K562 (cell line): ENCODE measurements around the gene AKAP6. TPM values are rescaled to one million over a fixed set of nuclear protein-coding genes. Genes with fewer than 3 reads are reported as not detected.

Experiments
- ATAC-seq: fragments of 200-7000 bp; cut with Tn5 transposase; 3 replicates; pipeline ENCODE4 v1.9.1; 2020; ENCODE audit warnings: moderate library complexity
- Bru-seq: library from RNA; stranded (reverse); fragments of 400-500 nt; gene quantifications from one replicate; lab custom pipeline; 2021; lab: Mats Ljungman, UMichigan
- BruChase-seq, 2 experiments: library from RNA; stranded (reverse); fragments of 400-500 nt; gene quantifications; one replicate each; lab custom pipeline; 2021; lab: Mats Ljungman, UMichigan
- BruUV-seq: library from RNA; stranded (reverse); fragments of 400-500 nt; replicated peaks from 2 replicates; lab custom pipeline; 2021; lab: Mats Ljungman, UMichigan
- CTCF ChIA-PET: fragments of 300-600 bp; formaldehyde crosslinking; extraction: SDS; loops from one replicate; lab custom pipeline; 2021; ENCODE audit warnings: low intra/inter-chr PET ratio; lab: Yijun Ruan, JAX
- POLR2A ChIA-PET: fragments of 300-600, 350-650 bp; sonication (Branson Sonifier 250); formaldehyde crosslinking; extraction: SDS; loops from one replicate; lab custom pipeline; 2021; ENCODE audit warnings: antibody characterized with exemption, inconsistent platforms; lab: Yijun Ruan, JAX
- DNase-seq, 4 experiments: peaks; one replicate each; pipeline versions ENCODE4 v3.0.0 to v3.0.0-alpha.2; 2011 to 2018; ENCODE audit warnings: low spot score in 3 of 4, mixed read lengths in 3 of 4; ENCODE audit errors: extremely low read depth in 1 of 4
- FAIRE-seq: peaks from 2 replicates; lab custom pipeline; 2011; peaks lifted over from hg19 to GRCh38; lab: Jason Lieb, UNC
- H2AFZ ChIP-seq: 2 replicates; pipeline ENCODE4 v1.6.0; 2011; ENCODE audit warnings: low read depth, low read length, control low read depth, inconsistent platforms
- H3K27ac ChIP-seq: fragments of 200-600 bp; 3 replicates; pipeline ENCODE4 v1.8.0; 2011; ENCODE audit warnings: low read depth, mild to moderate bottlenecking, control low read depth, inconsistent platforms, low read length, moderate library complexity, mixed read lengths; ENCODE audit errors: extremely low read depth
- H3K27me3 ChIP-seq, 2 experiments: fragments of 300-600 bp in 1 of 2; 2 replicates in 1 of 2; 3 replicates in 1 of 2; pipeline versions ENCODE4 v1.6.0 to v1.8.0; 2011; ENCODE audit warnings: inconsistent platforms in 2 of 2, low read length in 2 of 2, mild to moderate bottlenecking in 1 of 2, mixed read lengths in 1 of 2, moderate library complexity in 1 of 2; ENCODE audit not compliant: control insufficient read depth in 2 of 2, insufficient read depth in 2 of 2
- H3K36me3 ChIP-seq: fragments of 300-600 bp; 3 replicates; pipeline ENCODE4 v1.8.0; 2011; ENCODE audit warnings: mild to moderate bottlenecking, low read length, inconsistent platforms; ENCODE audit not compliant: control insufficient read depth, insufficient read depth
- H3K4me1 ChIP-seq, 2 experiments: fragments of 200-600 bp in 1 of 2; replicated peaks in 1 of 2; 2 replicates in 1 of 2; 3 replicates in 1 of 2; pipeline versions ENCODE4 v1.5.1 to v1.8.0; 2011; ENCODE audit warnings: inconsistent platforms in 2 of 2, low read length in 2 of 2, mild to moderate bottlenecking in 1 of 2, mixed read lengths in 1 of 2, moderate library complexity in 1 of 2; ENCODE audit not compliant: control insufficient read depth in 2 of 2, insufficient read depth in 2 of 2
- H3K4me2 ChIP-seq: 2 replicates; pipeline ENCODE4 v1.6.1; 2011; ENCODE audit warnings: low read length, control low read depth, inconsistent platforms, mixed read lengths; ENCODE audit not compliant: insufficient read depth
- H3K4me3 ChIP-seq: fragments of 200-600 bp; sonication (generic), shearing (Covaris generic); 2 replicates; pipeline ENCODE4 v1.5.1; 2016; ENCODE audit warnings: control low read depth, inconsistent platforms
- H3K79me2 ChIP-seq: fragments of 200-600 bp; 3 replicates; pipeline ENCODE4 v1.8.0; 2011; ENCODE audit warnings: low read length, inconsistent platforms; ENCODE audit not compliant: control insufficient read depth, insufficient read depth
- H3K9ac ChIP-seq, 2 experiments: 2 replicates each; pipeline versions ENCODE4 v1.6.0 to v1.6.1; 2011; ENCODE audit warnings: low read depth in 2 of 2, low read length in 2 of 2, control low read depth in 1 of 2, inconsistent platforms in 1 of 2, mild to moderate bottlenecking in 1 of 2, mixed read lengths in 1 of 2; ENCODE audit not compliant: insufficient read depth in 1 of 2
- H3K9me1 ChIP-seq: one replicate; pipeline ENCODE4 v1.6.0; 2011; ENCODE audit warnings: inconsistent platforms, mild to moderate bottlenecking, low read length, moderate library complexity; ENCODE audit not compliant: control insufficient read depth, insufficient read depth
- H3K9me3 ChIP-seq: replicated peaks from 2 replicates; pipeline ENCODE4 v1.5.1; 2011; ENCODE audit warnings: low read depth, low read length, inconsistent platforms; ENCODE audit not compliant: control insufficient read depth, insufficient read depth
- H4K20me1 ChIP-seq: replicated peaks from 2 replicates; pipeline ENCODE4 v1.6.1; 2011; ENCODE audit warnings: low read length, inconsistent platforms, mixed read lengths; ENCODE audit not compliant: control insufficient read depth, insufficient read depth
- FOXM1 ChIP-seq, 2 experiments: fragments of 450-650 bp in 1 of 2; sonication (generic) in 1 of 2; formaldehyde crosslinking in 1 of 2; IDR thresholded peaks; 2 replicates each; pipeline versions ENCODE4 v1.6.1 to v1.9.0; 2017 to 2022; ENCODE audit warnings: low read depth in 2 of 2, mild to moderate bottlenecking in 2 of 2, missing genetic modification reagents in 1 of 2, moderate library complexity in 1 of 2
- GABPB1 ChIP-seq: sonication (generic); formaldehyde crosslinking; IDR thresholded peaks from 2 replicates; pipeline ENCODE4 v1.8.0; 2022; ENCODE audit warnings: mild to moderate bottlenecking, missing genetic modification reagents
- RCOR1 ChIP-seq, 2 experiments: IDR thresholded peaks; 2 replicates each; pipeline ENCODE4 v1.6.1; 2012; ENCODE audit warnings: low read depth in 2 of 2, low read length in 2 of 2, borderline replicate concordance in 1 of 2, improper control_type of control experiment in 1 of 2
- RFX1 ChIP-seq: fragments of 450-650 bp; IDR thresholded peaks from 2 replicates; pipeline ENCODE4 v1.6.1; 2016; ENCODE audit warnings: mild to moderate bottlenecking, moderate library complexity
- STAG1 ChIP-seq: sonication (generic); formaldehyde crosslinking; IDR thresholded peaks from 2 replicates; pipeline ENCODE4 v1.5.0; 2020; ENCODE audit warnings: missing genetic modification reagents, borderline replicate concordance
- WGBS: fragments of 100-300 bp; shearing (Covaris generic); methylation state at CpG from one replicate; pipeline ENCODE4 v1.1.6; 2016; ENCODE audit warnings: low coverage, mixed read lengths; ENCODE audit not compliant: insufficient coverage; ENCODE audit errors: missing lambda C conversion rate; 5-methylcytosine and 5-hydroxymethylcytosine counted together
- in situ Hi-C: fragments of 300-500 bp; cut with MboI; formaldehyde crosslinking; loops from 4 replicates; pipeline ENCODE4 v1.15.0; 2018; ENCODE audit warnings: inconsistent platforms, mixed read lengths
- intact Hi-C: fragments of 100-400 bp; cut with micrococcal nuclease; formaldehyde crosslinking; loops from 2 replicates; pipeline ENCODE4 v1.14.2; 2022
- long read RNA-seq, 3 experiments: library from polyadenylated mRNA in 2 of 3; library from RNA in 1 of 3; unstranded in 2 of 3; stranded (forward) in 1 of 3; transcript quantifications; one replicate each; pipeline ENCODE4 v2.0.0, GENCODE V29; 2019 to 2022
- polyA minus RNA-seq, 3 experiments: library from RNA; depleted of rRNA, polyadenylated mRNA; stranded (reverse); fragments of >200 nt; gene quantifications; 2 replicates each; pipeline ENCODE4 v1.2.3, GENCODE V29; 2011
- polyA plus RNA-seq, 8 experiments: library from polyadenylated mRNA; depleted of rRNA in 4 of 8; stranded (reverse) in 5 of 8; unstranded in 3 of 8; fragments of >200 nt; fragmentation: Nextera tagmentation in 2 of 8; fragmentation: Illumina TruSeq in 1 of 8; extraction: Ambion mirVana in 2 of 8; extraction: Trizol in 1 of 8; gene quantifications; 2 replicates each; pipeline versions ENCODE4 v1.2.1 to v1.2.3, GENCODE V29; 2011 to 2014; ENCODE audit warnings: inconsistent platforms in 1 of 8, missing spikeins in 1 of 8
- total RNA-seq, 7 experiments: library from RNA; depleted of rRNA in 6 of 7; stranded (reverse); fragments of >200 nt in 6 of 7; fragmentation: Illumina TruSeq in 2 of 7; extraction: Trizol in 2 of 7; gene quantifications; 2 replicates each; pipeline versions ENCODE4 v1.2.1 to v1.2.3, GENCODE V29; 2011 to 2021; ENCODE audit warnings: low replicate concordance in 1 of 7
- TF ChIP-seq, protein P1 (sequence below): fragments of 250-450 bp; sonication (Bioruptor Pico); IDR thresholded peaks from 2 replicates; pipeline ENCODE4 v1.4.0; 2020; ENCODE audit warnings: mild to moderate bottlenecking, moderate library complexity

The AKAP6 gene, protein sequence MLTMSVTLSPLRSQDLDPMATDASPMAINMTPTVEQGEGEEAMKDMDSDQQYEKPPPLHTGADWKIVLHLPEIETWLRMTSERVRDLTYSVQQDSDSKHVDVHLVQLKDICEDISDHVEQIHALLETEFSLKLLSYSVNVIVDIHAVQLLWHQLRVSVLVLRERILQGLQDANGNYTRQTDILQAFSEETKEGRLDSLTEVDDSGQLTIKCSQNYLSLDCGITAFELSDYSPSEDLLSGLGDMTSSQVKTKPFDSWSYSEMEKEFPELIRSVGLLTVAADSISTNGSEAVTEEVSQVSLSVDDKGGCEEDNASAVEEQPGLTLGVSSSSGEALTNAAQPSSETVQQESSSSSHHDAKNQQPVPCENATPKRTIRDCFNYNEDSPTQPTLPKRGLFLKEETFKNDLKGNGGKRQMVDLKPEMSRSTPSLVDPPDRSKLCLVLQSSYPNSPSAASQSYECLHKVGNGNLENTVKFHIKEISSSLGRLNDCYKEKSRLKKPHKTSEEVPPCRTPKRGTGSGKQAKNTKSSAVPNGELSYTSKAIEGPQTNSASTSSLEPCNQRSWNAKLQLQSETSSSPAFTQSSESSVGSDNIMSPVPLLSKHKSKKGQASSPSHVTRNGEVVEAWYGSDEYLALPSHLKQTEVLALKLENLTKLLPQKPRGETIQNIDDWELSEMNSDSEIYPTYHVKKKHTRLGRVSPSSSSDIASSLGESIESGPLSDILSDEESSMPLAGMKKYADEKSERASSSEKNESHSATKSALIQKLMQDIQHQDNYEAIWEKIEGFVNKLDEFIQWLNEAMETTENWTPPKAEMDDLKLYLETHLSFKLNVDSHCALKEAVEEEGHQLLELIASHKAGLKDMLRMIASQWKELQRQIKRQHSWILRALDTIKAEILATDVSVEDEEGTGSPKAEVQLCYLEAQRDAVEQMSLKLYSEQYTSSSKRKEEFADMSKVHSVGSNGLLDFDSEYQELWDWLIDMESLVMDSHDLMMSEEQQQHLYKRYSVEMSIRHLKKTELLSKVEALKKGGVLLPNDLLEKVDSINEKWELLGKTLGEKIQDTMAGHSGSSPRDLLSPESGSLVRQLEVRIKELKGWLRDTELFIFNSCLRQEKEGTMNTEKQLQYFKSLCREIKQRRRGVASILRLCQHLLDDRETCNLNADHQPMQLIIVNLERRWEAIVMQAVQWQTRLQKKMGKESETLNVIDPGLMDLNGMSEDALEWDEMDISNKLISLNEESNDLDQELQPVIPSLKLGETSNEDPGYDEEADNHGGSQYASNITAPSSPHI (N-terminal part only)
- 2.4 and 3.2 TPM in 2 replicates for total RNA-seq (2011; cell fraction: chromatin; rRNA removed; ENCODE audit: low replicate concordance)
- total RNA-seq (2011; cell fraction: nucleolus; rRNA removed) = 1.2 and 2.4 TPM in 2 replicates
- 2.9 and 3.0 TPM in 2 replicates for total RNA-seq (2011; cell fraction: nucleoplasm; rRNA removed)
- total RNA-seq (2014; rRNA removed) (0.49 and 1.7 TPM in 2 replicates), total RNA-seq (2014; rRNA removed; fragmentation: Illumina TruSeq; extraction: Trizol) (0.62 and 0.73 TPM in 2 replicates), total RNA-seq (2015; rRNA removed; fragmentation: Illumina TruSeq; extraction: Trizol) (0.25 and 0.41 TPM in 2 replicates), total RNA-seq (2021) (0.42 and 0.62 TPM in 2 replicates), polyA plus RNA-seq (2011; rRNA removed) (0.28 and 1.3 TPM in 2 replicates), polyA plus RNA-seq (2014; fragmentation: Illumina TruSeq; extraction: Trizol) (0.29 and 0.42 TPM in 2 replicates), polyA plus RNA-seq (2014; fragmentation: Nextera tagmentation; extraction: Ambion mirVana) (under 1 TPM; 0.03 to 0.14 TPM), polyA plus RNA-seq (2014; rRNA removed) (0.38 and 0.48 TPM in 2 replicates), polyA minus RNA-seq (2011; rRNA and poly(A)+ RNA removed) (3.9 and 4.1 TPM in 2 replicates), Bru-seq, nascent RNA (percentile 28 among the genes with signal in this experiment), BruChase-seq, experiment 1, labeled RNA remaining after a 2-hour chase (percentile 26 among the genes with signal in this experiment), BruChase-seq, experiment 2, labeled RNA remaining after a 6-hour chase (percentile 24 among the genes with signal in this experiment)
- 0.04 and 0.31 TPM in 2 replicates for polyA plus RNA-seq (2011; cell fraction: cytosol; rRNA removed)
- polyA plus RNA-seq (2011; cell fraction: nucleus; rRNA removed) = 0.48 and 1.2 TPM in 2 replicates
- polyA plus RNA-seq (2012) = 0.10 and 0.35 TPM in 2 replicates
- polyA minus RNA-seq (2011; cell fraction: cytosol; rRNA and poly(A)+ RNA removed) = 0.55 and 0.57 TPM in 2 replicates
- polyA minus RNA-seq (2011; cell fraction: nucleus; rRNA and poly(A)+ RNA removed) = 1.2 and 1.6 TPM in 2 replicates
- long read RNA-seq, experiment 1, partial matches to known transcripts = 0 of 1 reads
- long read RNA-seq, experiment 1, other reads (novel, unspliced or antisense) = 1 of 1 reads
- long read RNA-seq, experiment 2 = 0 reads
- long read RNA-seq, experiment 3 = 0 reads

DNA sequence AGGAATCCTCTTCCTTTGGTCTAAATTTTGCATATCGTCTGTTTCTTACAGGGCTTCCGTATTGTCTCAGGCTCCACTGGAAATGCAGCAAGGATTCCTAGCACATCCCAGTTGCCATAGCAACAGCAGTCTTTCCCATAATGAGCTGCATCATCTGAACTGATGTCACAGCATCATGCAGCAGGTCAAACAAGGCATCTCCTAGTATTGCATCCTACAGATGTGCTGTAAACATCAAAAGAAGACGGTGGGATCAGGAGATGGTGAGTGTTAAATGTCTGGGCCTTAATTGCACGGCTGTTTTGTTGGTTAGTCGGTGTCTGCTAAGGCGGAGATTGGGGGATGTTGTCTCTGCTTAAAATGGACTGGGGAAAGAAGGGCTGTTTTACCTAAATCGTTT is at the start of gene AKAP6:
Gene AKAP6 (plus strand): TSS at position 153 of the 400 bp plus-strand sequence. CDS start 104,196 bp downstream, outside the sequence.
- no TSS peak for BruUV-seq
- ATAC-seq = no peak
- H3K9me3 ChIP-seq = no peaks in the 10 kb centered on the region
- no peak within 1 kb of the TSS for H3K9ac ChIP-seq
- H3K79me2 ChIP-seq = no peaks in the 10 kb centered on the region
- H3K27ac ChIP-seq = no peak within 1 kb of the TSS
- CTCF ChIA-PET = no interaction called here
- H3K36me3 ChIP-seq = no peaks in the 10 kb centered on the region
- TF ChIP-seq GABPB1 (no peak), RCOR1 (IDR thresholded peaks at IDR 0.05; ENCODE audit: borderline replicate concordance in 1 of 2, low read depth in 2 of 2, low read length in 2 of 2) (no peak), STAG1 (no peak), RFX1 (peak; percentile 86), FOXM1 (IDR thresholded peaks at IDR 0.05; ENCODE audit: low read depth) (no peak), FOXM1 (CRISPR knock-in tag; IDR thresholded peaks at IDR 0.05; ENCODE audit: low read depth) (no peak)
- TF ChIP-seq, protein P1, sequence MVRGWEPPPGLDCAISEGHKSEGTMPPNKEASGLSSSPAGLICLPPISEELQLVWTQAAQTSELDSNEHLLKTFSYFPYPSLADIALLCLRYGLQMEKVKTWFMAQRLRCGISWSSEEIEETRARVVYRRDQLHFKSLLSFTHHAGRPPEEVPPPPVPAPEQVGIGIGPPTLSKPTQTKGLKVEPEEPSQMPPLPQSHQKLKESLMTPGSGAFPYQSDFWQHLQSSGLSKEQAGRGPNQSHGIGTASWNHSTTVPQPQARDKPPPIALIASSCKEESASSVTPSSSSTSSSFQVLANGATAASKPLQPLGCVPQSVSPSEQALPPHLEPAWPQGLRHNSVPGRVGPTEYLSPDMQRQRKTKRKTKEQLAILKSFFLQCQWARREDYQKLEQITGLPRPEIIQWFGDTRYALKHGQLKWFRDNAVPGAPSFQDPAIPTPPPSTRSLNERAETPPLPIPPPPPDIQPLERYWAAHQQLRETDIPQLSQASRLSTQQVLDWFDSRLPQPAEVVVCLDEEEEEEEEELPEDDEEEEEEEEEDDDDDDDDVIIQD (CRISPR knock-in tag) = no peak
- H2AFZ ChIP-seq = peak within 1 kb of the TSS; percentile 47; the same call in 1 of the 2 replicates
- no peaks in the 10 kb centered on the region for H3K27me3 ChIP-seq
- no peaks in the 10 kb centered on the region for H3K9me1 ChIP-seq
- H3K4me2 ChIP-seq = no peak within 1 kb of the TSS
- POLR2A ChIA-PET = no interaction called here
- no peak within 1 kb of the TSS for H3K4me3 ChIP-seq
- no peak for FAIRE-seq
- DNase-seq = peak in 1 of 4 experiments; percentile 10
- no peaks in the 10 kb centered on the region for H4K20me1 ChIP-seq
- peaks cover 0 to 22% of the 10 kb centered on the region in 2 experiments; a peak in 3 of 5 replicates for H3K4me1 ChIP-seq
- intact Hi-C loops = no loop called here
- in situ Hi-C loops = no loop called here
- whole genome bisulfite sequencing = 69% methylated on average over 7 of the region's 7 CpGs
